ENCODE data around the gene NUDT7. TPM values are rescaled to one million over a fixed set of nuclear protein-coding genes. Genes with fewer than 3 reads are reported as not detected.

The NUDT7 gene
- total and polyA plus RNA-seq, 2 experiments from 2014 or later = 5.6 to 14.3 TPM

- Histone ChIP-seq H3K9me2 (ENCODE audit: insufficient read depth) (no peaks in the 10 kb centered on the region), H3K27ac (ENCODE audit: low read depth) (no peak overlapping the region), H3K36me3 (ENCODE audit: insufficient read depth) (no peaks in the 10 kb centered on the region), H3K4me2 (no peak overlapping the region), H4K20me1 (replicated peaks; ENCODE audit: insufficient read depth) (no peaks in the 10 kb centered on the region), H3K4me1 (ENCODE audit: insufficient read depth) (no peaks in the 10 kb centered on the region), H2AFZ (no peak overlapping the region), H3K79me2 (replicated peaks; ENCODE audit: insufficient read depth) (no peaks in the 10 kb centered on the region), H3K4me3 (no peak overlapping the region), H3K27me3 (ENCODE audit: insufficient read depth) (no peaks in the 10 kb centered on the region), H3F3A (replicated peaks; ENCODE audit: low read depth) (no peaks in the 10 kb centered on the region)
- Mint-ChIP-seq H3K4me3 (no peak overlapping the region), H3K4me1 (peaks cover 6% of the 10 kb centered on the region; the same call in 2 of the 3 replicates), H3K27ac (no peak overlapping the region), H3K9me3 (no peaks in the 10 kb centered on the region), H3K36me3 (ENCODE audit: low read depth) (no peaks in the 10 kb centered on the region), H3K27me3 (ENCODE audit: insufficient read depth, low read depth, poor library complexity) (peaks cover 5% of the 10 kb centered on the region)
- ATAC-seq = no peak
- no peak for DNase-seq (ENCODE audit: low spot score)
- no peak for TF ChIP-seq POLR2AphosphoS5 (IDR thresholded peaks at IDR 0.05; ENCODE audit: low read depth)
- TF ChIP-seq REST (IDR thresholded peaks at IDR 0.05; ENCODE audit: unreplicated experiment) = no peak
- no peak for TF ChIP-seq CTCF (conservative IDR thresholded peaks at IDR 0.05; ENCODE audit: low read depth in 2 of 2)
- no peak for TF ChIP-seq CREB1 (CRISPR knock-in tag; IDR thresholded peaks at IDR 0.05; ENCODE audit: low read depth)
- no peak for TF ChIP-seq STAT1 (IDR thresholded peaks at IDR 0.05; ENCODE audit: unreplicated experiment)
- TF ChIP-seq ZNF114 (CRISPR knock-in tag; IDR thresholded peaks at IDR 0.05) = no peak
- TF ChIP-seq EZH2phosphoT487 (IDR thresholded peaks at IDR 0.05; ENCODE audit: unreplicated experiment) = no peak
- TF ChIP-seq NANOG (IDR thresholded peaks at IDR 0.05; ENCODE audit: borderline replicate concordance) = no peak
- TF ChIP-seq EZH2 (IDR thresholded peaks at IDR 0.05; ENCODE audit: low read depth, unreplicated experiment) = no peak
- TF ChIP-seq ZNF331 (CRISPR knock-in tag; IDR thresholded peaks at IDR 0.05; ENCODE audit: low read depth) = no peak
- TF ChIP-seq ZNF462 (CRISPR knock-in tag; IDR thresholded peaks at IDR 0.05) = no peak
- TF ChIP-seq ETS1 (IDR thresholded peaks at IDR 0.05) = no peak
- no peak for TF ChIP-seq JUNB (IDR thresholded peaks at IDR 0.05; ENCODE audit: unreplicated experiment)
These were observed 38.7 kb upstream of the NUDT7 start for GRCh38 chr16:77683397-77684180.
